ENCODE measurements around the gene KCNH5. TPM values are rescaled to one million over a fixed set of nuclear protein-coding genes. Genes with fewer than 3 reads are reported as not detected.

The KCNH5 gene
- total and polyA plus RNA-seq, 8 donors: 0.04 to 0.11 (median 0.11) TPM; not detected in 4

DNA sequence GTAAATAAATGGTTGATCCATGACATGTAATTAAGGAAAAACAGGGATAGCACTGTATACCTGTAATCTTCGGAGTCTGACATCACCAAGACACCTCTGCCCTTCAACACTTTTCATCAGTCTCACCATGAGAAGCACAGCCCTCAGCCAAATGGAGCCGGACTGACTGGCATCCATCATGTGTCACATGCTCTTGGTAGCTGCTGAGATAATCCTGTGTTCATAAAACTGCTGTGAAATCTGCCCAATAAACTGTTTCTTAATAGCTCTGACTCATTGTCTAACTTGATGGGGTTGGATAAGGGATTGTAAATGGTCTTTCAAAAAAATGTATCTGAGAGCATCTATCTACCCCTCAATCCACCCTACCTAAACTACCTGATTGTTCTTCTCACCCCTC is 33.6 kb downstream of the KCNH5 start:
- DNase-seq (no peak), ATAC-seq (no peak)
- intact Hi-C loops (cut with DNase I): no loop called here
- Histone ChIP-seq H3K36me3 (no peaks in the 10 kb centered on the region), H3K27ac (no peak overlapping the region), H3K4me1 (no peaks in the 10 kb centered on the region), H3K9me3 (no peaks in the 10 kb centered on the region), H3K4me3 (no peak overlapping the region), H3K27me3 (no peaks in the 10 kb centered on the region)
- TF ChIP-seq, protein P1, sequence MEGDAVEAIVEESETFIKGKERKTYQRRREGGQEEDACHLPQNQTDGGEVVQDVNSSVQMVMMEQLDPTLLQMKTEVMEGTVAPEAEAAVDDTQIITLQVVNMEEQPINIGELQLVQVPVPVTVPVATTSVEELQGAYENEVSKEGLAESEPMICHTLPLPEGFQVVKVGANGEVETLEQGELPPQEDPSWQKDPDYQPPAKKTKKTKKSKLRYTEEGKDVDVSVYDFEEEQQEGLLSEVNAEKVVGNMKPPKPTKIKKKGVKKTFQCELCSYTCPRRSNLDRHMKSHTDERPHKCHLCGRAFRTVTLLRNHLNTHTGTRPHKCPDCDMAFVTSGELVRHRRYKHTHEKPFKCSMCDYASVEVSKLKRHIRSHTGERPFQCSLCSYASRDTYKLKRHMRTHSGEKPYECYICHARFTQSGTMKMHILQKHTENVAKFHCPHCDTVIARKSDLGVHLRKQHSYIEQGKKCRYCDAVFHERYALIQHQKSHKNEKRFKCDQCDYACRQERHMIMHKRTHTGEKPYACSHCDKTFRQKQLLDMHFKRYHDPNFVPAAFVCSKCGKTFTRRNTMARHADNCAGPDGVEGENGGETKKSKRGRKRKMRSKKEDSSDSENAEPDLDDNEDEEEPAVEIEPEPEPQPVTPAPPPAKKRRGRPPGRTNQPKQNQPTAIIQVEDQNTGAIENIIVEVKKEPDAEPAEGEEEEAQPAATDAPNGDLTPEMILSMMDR (IDR thresholded peaks at IDR 0.05): no peak

DNA sequence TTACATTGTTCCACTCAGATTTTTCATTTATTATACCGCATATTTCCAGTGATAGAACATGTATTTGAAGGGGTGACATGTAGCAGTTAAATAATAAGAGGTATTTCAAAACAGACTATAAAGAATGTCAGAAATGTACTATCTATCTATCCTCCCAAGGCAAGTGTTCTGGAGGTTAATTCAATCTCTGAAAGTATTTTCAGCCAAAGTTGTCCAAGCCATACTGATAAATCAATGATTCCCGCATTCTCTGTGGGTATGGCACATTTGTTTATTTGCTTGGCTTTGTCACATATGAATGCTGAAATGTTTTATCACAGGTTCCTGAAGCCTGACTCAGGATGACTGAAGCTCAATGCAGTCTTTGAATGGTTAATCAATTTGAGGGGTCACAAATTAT is 35.8 kb downstream of the KCNH5 start:
- Histone ChIP-seq H3K27ac (no peak overlapping the region), H3K4me1 (no peaks in the 10 kb centered on the region), H3K9me3 (no peaks in the 10 kb centered on the region), H3K36me3 (no peaks in the 10 kb centered on the region), H3K27me3 (no peaks in the 10 kb centered on the region), H3K4me3 (no peak overlapping the region)
- TF ChIP-seq, protein P1 (IDR thresholded peaks at IDR 0.05): no peak
- intact Hi-C loops (cut with DNase I): no loop called here
- DNase-seq (no peak), ATAC-seq (no peak)

DNA sequence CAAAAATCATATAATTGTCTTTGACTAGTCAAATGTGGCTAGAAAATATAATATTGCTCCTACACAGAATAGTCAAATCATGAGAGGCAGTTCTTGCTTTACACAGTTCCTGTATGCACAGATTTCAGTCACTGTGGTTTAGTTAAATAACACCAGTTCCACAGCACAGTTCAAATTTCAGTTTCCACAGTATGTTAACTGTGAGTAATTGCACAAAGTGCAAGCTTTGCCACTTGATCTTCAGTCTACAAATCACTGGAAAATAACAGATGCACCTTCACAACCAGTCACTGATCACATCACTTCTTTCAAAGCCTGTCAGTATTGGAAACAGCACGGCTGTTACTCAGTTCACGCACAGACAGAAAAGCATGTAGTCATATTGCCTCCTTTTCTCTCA is 38.7 kb downstream of the KCNH5 start:
- no peak for DNase-seq
- Histone ChIP-seq H3K36me3 (no peaks in the 10 kb centered on the region), H3K4me1 (no peaks in the 10 kb centered on the region), H3K9me3 (no peaks in the 10 kb centered on the region), H3K4me3 (no peak overlapping the region), H3K27me3 (no peaks in the 10 kb centered on the region), H3K27ac (no peak overlapping the region)
- TF ChIP-seq, protein P1 (IDR thresholded peaks at IDR 0.05): no peak
- ATAC-seq: no peak
- intact Hi-C loops (cut with DNase I): no loop called here

DNA sequence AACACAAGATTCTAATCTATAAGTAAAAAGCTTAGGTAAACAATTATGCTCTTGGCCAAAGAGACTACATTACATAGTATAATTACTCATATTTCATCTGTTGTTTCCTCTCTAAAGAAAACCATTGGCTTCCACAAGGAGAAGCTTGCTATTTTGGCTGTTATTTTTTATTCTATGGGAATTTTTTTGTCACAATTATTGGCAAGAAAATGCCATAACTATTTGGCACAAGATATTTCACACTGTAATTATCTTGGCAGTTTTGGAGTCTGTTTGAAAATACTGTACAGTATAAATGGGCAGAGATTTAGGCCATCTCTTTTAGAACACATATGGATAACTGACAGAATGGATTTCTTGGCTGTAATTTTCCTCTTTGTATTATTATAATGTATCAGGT is 51.2 kb downstream of the KCNH5 start:
- Histone ChIP-seq H3K27ac (no peak overlapping the region), H3K4me1 (no peaks in the 10 kb centered on the region), H3K27me3 (no peaks in the 10 kb centered on the region), H3K9me3 (no peaks in the 10 kb centered on the region), H3K4me3 (no peak overlapping the region), H3K36me3 (no peaks in the 10 kb centered on the region)
- intact Hi-C loops (cut with DNase I): no loop called here
- TF ChIP-seq, protein P1 (IDR thresholded peaks at IDR 0.05): no peak
- ATAC-seq (no peak), DNase-seq (no peak)

- Histone ChIP-seq H3K4me1 (no peaks in the 10 kb centered on the region), H3K9me3 (no peaks in the 10 kb centered on the region), H3K27me3 (no peaks in the 10 kb centered on the region), H3K4me3 (no peak overlapping the region), H3K27ac (no peak overlapping the region), H3K36me3 (no peaks in the 10 kb centered on the region)
- DNase-seq (no peak), ATAC-seq (no peak)
- TF ChIP-seq, protein P1 (IDR thresholded peaks at IDR 0.05): no peak
- intact Hi-C loops (cut with DNase I): no loop called here
These were observed 56.3 kb downstream of the KCNH5 start for GRCh38 chr14:62988967-62989366.

All from left lung (tissue), 10 donors.